ENCODE measurements around the gene HES4. TPM values are rescaled to one million over a fixed set of nuclear protein-coding genes. Genes with fewer than 3 reads are reported as not detected.

Gene HES4
- total and polyA plus RNA-seq, 2 of the 13 experiments (the other 11 are each of a cell fraction or from before 2014, with no cell fraction given): 8.8 to 10.6 TPM

- TF ChIP-seq ZNF407 (CRISPR knock-in tag; IDR thresholded peaks at IDR 0.05; ENCODE audit: not compliant biosample characterization): peak; percentile 23
- 0 out of 2 replicates have a peak, but pooled peaks have one; percentile 71 for TF ChIP-seq TBP (CRISPR knock-in tag; IDR thresholded peaks at IDR 0.05)
- no peak for TF ChIP-seq ZNF354B (CRISPR knock-in tag; IDR thresholded peaks at IDR 0.05)
- no peak for TF ChIP-seq SOX6 (IDR thresholded peaks at IDR 0.05)
- TF ChIP-seq SOX6 (CRISPR knock-in tag; IDR thresholded peaks at IDR 0.05): peak; percentile 17; the same call in 1 of the 2 replicates
- TF ChIP-seq POLR2G (IDR thresholded peaks at IDR 0.05; ENCODE audit: low read depth, low read length): peak; percentile 85
- 0 out of 2 replicates have a peak, but pooled peaks have one; percentile 5 for TF ChIP-seq PRDM10 (CRISPR knock-in tag; IDR thresholded peaks at IDR 0.05; ENCODE audit: low read depth)
- TF ChIP-seq ZNF468 (CRISPR knock-in tag; IDR thresholded peaks at IDR 0.05): no peak
- TF ChIP-seq SP4 (CRISPR knock-in tag; IDR thresholded peaks at IDR 0.05): peak; percentile 70; the same call in 1 of the 2 replicates
- TF ChIP-seq ZNF616 (CRISPR knock-in tag; IDR thresholded peaks at IDR 0.05; ENCODE audit: low read depth): peak; percentile 83
- TF ChIP-seq ZNF768 (CRISPR knock-in tag; IDR thresholded peaks at IDR 0.05): peak; percentile 65; the same call in 1 of the 2 replicates
- peak; percentile 91 for TF ChIP-seq CEBPG (CRISPR knock-in tag; IDR thresholded peaks at IDR 0.05)
- peak; percentile 79; the same call in 1 of the 2 replicates for TF ChIP-seq ZNF557 (CRISPR knock-in tag; IDR thresholded peaks at IDR 0.05)
- no peak; the same call in 1 of the 2 replicates for TF ChIP-seq ZNF589 (CRISPR knock-in tag; conservative IDR thresholded peaks at IDR 0.05)
- peak; percentile 70 for TF ChIP-seq SP2 (CRISPR knock-in tag; IDR thresholded peaks at IDR 0.05)
These were observed 610 bp upstream of the HES4 start (continued) for GRCh38 chr1:1000357-1001056.

All from HepG2 (cell line).